MCF 10A (cell line): ENCODE results near the gene TMEM135. TPM values are rescaled to one million over a fixed set of nuclear protein-coding genes. Genes with fewer than 3 reads are reported as not detected.
"Not testable (repeated sequence)": the region's sequence is repeated elsewhere in the genome, so short reads cannot be mapped to it uniquely, and the experiment has no call there.

ENCODE experiments used
- BruUV-seq: library from RNA; stranded (reverse); fragments of 400-500 nt; replicated peaks from 2 replicates; lab custom pipeline; 2021; lab: Mats Ljungman, UMichigan
- CTCF ChIA-PET: fragments of 300-600 bp; sonication (Branson Sonifier 250); formaldehyde crosslinking; extraction: SDS; loops from one replicate; lab custom pipeline; 2021; ENCODE audit warnings: antibody characterized with exemption, inconsistent platforms; lab: Yijun Ruan, JAX
- POLR2A ChIA-PET: fragments of 300-600, 350-650 bp; sonication (Branson Sonifier 250); formaldehyde crosslinking; extraction: SDS; loops from one replicate; lab custom pipeline; 2020; ENCODE audit warnings: antibody characterized with exemption, inconsistent platforms; lab: Yijun Ruan, JAX
- DNase-seq: peaks from one replicate; pipeline ENCODE4 v3.0.0-alpha.2; 2018; ENCODE audit not compliant: unreplicated experiment
- H3K27ac Mint-ChIP-seq: one replicate; pipeline ENCODE4 v1.8.0; 2022; ENCODE audit warnings: mild to moderate bottlenecking, low read depth, mixed read lengths; ENCODE audit not compliant: unreplicated experiment
- H3K27me3 Mint-ChIP-seq: one replicate; pipeline ENCODE4 v1.8.0; 2022; ENCODE audit warnings: mixed read lengths; ENCODE audit not compliant: insufficient read depth, unreplicated experiment
- H3K36me3 Mint-ChIP-seq: one replicate; pipeline ENCODE4 v1.8.0; 2022; ENCODE audit warnings: mild to moderate bottlenecking, moderate library complexity, mixed read lengths; ENCODE audit not compliant: insufficient read depth, unreplicated experiment
- H3K4me1 Mint-ChIP-seq: one replicate; pipeline ENCODE4 v1.8.0; 2022; ENCODE audit warnings: mixed read lengths; ENCODE audit not compliant: insufficient read depth, unreplicated experiment
- H3K4me3 Mint-ChIP-seq: one replicate; pipeline ENCODE4 v1.8.0; 2022; ENCODE audit warnings: mild to moderate bottlenecking, moderate library complexity, mixed read lengths; ENCODE audit not compliant: unreplicated experiment
- H3K9me3 Mint-ChIP-seq: one replicate; pipeline ENCODE4 v1.8.0; 2022; ENCODE audit warnings: mixed read lengths; ENCODE audit not compliant: unreplicated experiment
- CTCF ChIP-seq: fragments of 200-600 bp; IDR thresholded peaks from one replicate; pipeline ENCODE4 v1.8.0; 2022; ENCODE audit warnings: antibody characterized with exemption, mild to moderate bottlenecking; ENCODE audit not compliant: unreplicated experiment
- intact Hi-C: fragments of 100-400 bp; cut with micrococcal nuclease; formaldehyde crosslinking; loops from 2 replicates; pipeline ENCODE4 v1.14.1; 2022
- total RNA-seq: library from RNA; stranded (reverse); gene quantifications from 2 replicates; pipeline ENCODE4 v1.2.3, GENCODE V29; 2022

The TMEM135 gene
- total RNA-seq, 1 experiment from 2014 or later = 10.7 TPM

DNA sequence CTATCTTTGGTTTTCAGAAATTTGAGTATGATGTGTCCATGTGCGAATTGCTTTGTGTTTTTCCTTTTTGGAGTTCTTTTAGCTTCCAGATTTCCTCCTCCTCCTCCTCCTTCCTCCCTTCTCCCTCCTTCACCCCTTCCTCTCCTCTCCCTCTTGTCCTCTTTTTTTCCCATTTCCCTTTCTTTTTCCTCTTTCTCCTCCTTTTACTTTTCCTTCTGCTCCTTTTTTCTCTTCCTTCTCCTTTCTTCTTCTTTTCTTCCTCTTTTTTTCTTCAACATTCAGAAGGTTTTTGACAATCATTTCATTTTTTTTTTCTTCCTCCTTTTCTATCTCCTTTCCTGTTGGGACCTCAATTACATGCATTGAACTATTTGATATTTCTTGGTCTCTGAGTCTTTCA lies 104.9 kb downstream of the TMEM135 start:
- H3K27me3 Mint-ChIP-seq = no peaks in the 10 kb centered on the region
- DNase-seq = no peak
- peaks cover 17% of the 10 kb centered on the region for H3K4me1 Mint-ChIP-seq
- TF ChIP-seq CTCF = no peak
- H3K27ac Mint-ChIP-seq = peak overlapping the region; percentile 1
- H3K9me3 Mint-ChIP-seq = no peaks in the 10 kb centered on the region
- BruUV-seq = no TSS peak
- no peaks in the 10 kb centered on the region for H3K36me3 Mint-ChIP-seq
- POLR2A ChIA-PET = interaction anchor here (1.5 kb wide), 1 partner anchor 31 kb away, joined by 4 read pairs; no protein-coding TSS in a partner anchor
- CTCF ChIA-PET = interaction anchor here (0.5 to 0.6 kb wide), 3 partner anchors 62 to 272 kb away, joined by 3 to 5 read pairs (median 4); no protein-coding TSS in a partner anchor
- intact Hi-C loops = no loop called here
- no peak overlapping the region for H3K4me3 Mint-ChIP-seq

- Mint-ChIP-seq H3K36me3 (no peaks in the 10 kb centered on the region), H3K4me3 (no peak overlapping the region), H3K27me3 (no peaks in the 10 kb centered on the region), H3K27ac (no peak overlapping the region), H3K9me3 (no peaks in the 10 kb centered on the region), H3K4me1 (peaks cover 17% of the 10 kb centered on the region)
- no peak for TF ChIP-seq CTCF
- intact Hi-C loops = no loop called here
- no peak for DNase-seq
- POLR2A ChIA-PET = interaction anchor here (0.6 kb wide), 1 partner anchor 53 kb away, joined by 3 read pairs; no protein-coding TSS in a partner anchor
- BruUV-seq = no TSS peak
- CTCF ChIA-PET = no interaction called here
Observed at GRCh38 chr11:87143641-87144040, 105.9 kb downstream of the TMEM135 start.

GRCh38 chr11:87144252-87144651 lies 106.5 kb downstream of the TMEM135 start:
- Mint-ChIP-seq H3K9me3 (no peaks in the 10 kb centered on the region), H3K4me3 (no peak overlapping the region), H3K4me1 (peaks cover 18% of the 10 kb centered on the region), H3K27ac (no peak overlapping the region), H3K36me3 (no peaks in the 10 kb centered on the region), H3K27me3 (no peaks in the 10 kb centered on the region)
- intact Hi-C loops = no loop called here
- ChIA-PET CTCF (interaction anchor here (0.6 kb wide), 1 partner anchor 78 kb away, joined by 4 read pairs; no protein-coding TSS in a partner anchor), POLR2A (interaction anchor here (0.6 kb wide), 1 partner anchor 53 kb away, joined by 3 read pairs; no protein-coding TSS in a partner anchor)
- DNase-seq = peak; percentile 61
- no peak for TF ChIP-seq CTCF
- BruUV-seq = no TSS peak

DNA sequence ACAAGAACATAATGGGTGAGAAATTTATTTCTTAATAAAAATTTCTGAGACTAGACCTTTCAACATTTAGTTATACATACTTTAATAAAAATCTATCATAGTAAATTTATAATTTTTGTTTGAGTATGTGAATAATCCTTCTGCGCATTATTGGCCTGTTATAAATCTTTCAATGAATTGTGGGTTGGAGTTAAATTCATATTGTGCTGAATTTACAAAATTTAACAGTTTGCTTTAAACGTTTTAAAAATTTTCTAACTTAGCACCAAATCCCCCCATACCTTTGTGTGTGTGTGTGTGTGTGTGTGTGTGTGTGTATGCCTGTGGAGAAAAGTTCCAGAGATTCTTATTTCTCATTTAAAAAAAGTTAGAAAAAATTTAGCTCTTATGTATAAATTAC lies 111.0 kb downstream of the TMEM135 start:
- H3K36me3 Mint-ChIP-seq = no peaks in the 10 kb centered on the region
- no peaks in the 10 kb centered on the region for H3K9me3 Mint-ChIP-seq
- H3K4me3 Mint-ChIP-seq = no peak overlapping the region
- TF ChIP-seq CTCF = no peak
- CTCF ChIA-PET = no interaction called here
- no peaks in the 10 kb centered on the region for H3K27me3 Mint-ChIP-seq
- BruUV-seq = no TSS peak
- peaks cover 16% of the 10 kb centered on the region for H3K4me1 Mint-ChIP-seq
- POLR2A ChIA-PET = interaction anchor here (0.7 kb wide), 1 partner anchor 997 kb away, joined by 3 read pairs; no protein-coding TSS in a partner anchor
- no peak overlapping the region for H3K27ac Mint-ChIP-seq
- no peak for DNase-seq
- intact Hi-C loops = no loop called here

DNA sequence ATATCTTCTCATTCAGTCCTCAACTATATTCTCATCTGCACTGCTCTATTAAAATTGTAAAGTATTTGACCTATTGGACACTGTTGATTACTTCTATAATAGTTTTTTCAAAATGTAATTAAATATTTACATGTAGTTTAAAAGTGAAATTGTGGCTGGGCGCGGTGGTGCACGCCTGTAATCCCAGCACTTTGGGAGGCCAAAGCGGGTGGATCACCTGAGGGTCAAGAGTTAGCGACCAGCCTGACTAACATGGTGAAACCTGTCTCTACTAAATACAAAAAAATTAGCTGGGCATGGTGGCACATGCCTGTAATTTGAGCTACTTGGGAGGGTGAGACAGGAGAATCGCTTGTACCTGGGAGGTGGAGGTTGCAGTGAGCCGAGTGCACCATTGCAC lies 112.0 kb downstream of the TMEM135 start:
- DNase-seq, intact Hi-C loops, H3K36me3 Mint-ChIP-seq, H3K4me3 Mint-ChIP-seq, H3K27ac Mint-ChIP-seq, BruUV-seq, CTCF ChIA-PET, POLR2A ChIA-PET, H3K9me3 Mint-ChIP-seq, H3K27me3 Mint-ChIP-seq: not testable (repeated sequence)
- peaks cover 16% of the 10 kb centered on the region for H3K4me1 Mint-ChIP-seq
